Stimulated activated naive CD8-positive, alpha-beta T cell treated with anti-CD3 and anti-CD28 coated beads, Interleukin-15, amount 100 ng/mL, for 72 hours (primary cell): ENCODE data around the gene DISP3.
A peak's percentile ranks its signal among the peaks of the same experiment; 100 is the strongest.

Experiments
- ATAC-seq: fragments of 150-1000 bp; cut with Tn5 transposase; 2 replicates; pipeline ENCODE4 v1.10.0; 2021; ENCODE audit warnings: mild to moderate bottlenecking, moderate library complexity
- DNase-seq, 2 donors: peaks; one replicate each; pipeline ENCODE4 v3.0.0; 2021 to 2022
- H3K27ac Mint-ChIP-seq, 2 donors: one replicate each; pipeline ENCODE4 v1.8.0; 2022; ENCODE audit warnings: mild to moderate bottlenecking in 2 of 2, mixed read lengths in 2 of 2, moderate library complexity in 2 of 2
- H3K27me3 Mint-ChIP-seq: one replicate; pipeline ENCODE4 v1.8.0; 2022; ENCODE audit warnings: mixed read lengths
- H3K4me1 Mint-ChIP-seq: one replicate; pipeline ENCODE4 v1.8.0; 2022; ENCODE audit warnings: mild to moderate bottlenecking, mixed read lengths
- H3K4me3 Mint-ChIP-seq, 2 donors: one replicate each; pipeline ENCODE4 v1.8.0; 2022; ENCODE audit warnings: mild to moderate bottlenecking in 2 of 2, mixed read lengths in 2 of 2, moderate library complexity in 1 of 2
- H3K9me3 Mint-ChIP-seq, 2 donors: one replicate each; pipeline ENCODE4 v1.8.0; 2022; ENCODE audit warnings: mixed read lengths in 2 of 2

DISP3 gene

DNA sequence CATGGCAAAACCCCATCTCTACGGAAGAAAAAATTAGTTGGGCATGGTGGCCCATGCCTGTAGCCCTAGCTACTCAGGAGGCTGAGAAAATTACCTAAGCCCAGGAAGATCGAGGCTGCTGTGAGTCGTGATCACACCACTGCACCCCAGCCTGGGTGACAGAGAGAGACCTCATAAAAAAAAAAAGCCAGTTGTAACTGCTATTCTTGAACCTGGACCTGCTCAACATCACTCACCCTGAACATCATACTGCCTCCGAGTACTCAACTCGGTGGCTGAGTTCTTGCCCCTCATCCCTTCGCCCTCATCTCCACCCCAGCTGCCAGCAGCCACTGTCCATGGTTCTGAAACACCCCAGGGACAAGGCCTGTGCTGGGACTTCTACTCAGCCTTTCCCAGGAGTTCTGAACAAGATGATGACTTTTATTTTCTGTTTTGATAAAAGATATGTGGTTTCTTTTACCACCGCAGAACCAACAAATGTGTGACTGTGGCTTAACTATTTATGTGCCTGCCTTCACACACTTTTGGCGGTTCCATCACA is 5.4 kb upstream of the DISP3 start:
- H3K4me1 Mint-ChIP-seq: peaks cover 5% of the 10 kb centered on the region
- H3K27me3 Mint-ChIP-seq: peaks cover 35% of the 10 kb centered on the region
- ATAC-seq: no peak
- no peak overlapping the region for H3K4me3 Mint-ChIP-seq
- H3K27ac Mint-ChIP-seq: no peak overlapping the region
- H3K9me3 Mint-ChIP-seq: no peaks in the 10 kb centered on the region
- no peak for DNase-seq

DNA sequence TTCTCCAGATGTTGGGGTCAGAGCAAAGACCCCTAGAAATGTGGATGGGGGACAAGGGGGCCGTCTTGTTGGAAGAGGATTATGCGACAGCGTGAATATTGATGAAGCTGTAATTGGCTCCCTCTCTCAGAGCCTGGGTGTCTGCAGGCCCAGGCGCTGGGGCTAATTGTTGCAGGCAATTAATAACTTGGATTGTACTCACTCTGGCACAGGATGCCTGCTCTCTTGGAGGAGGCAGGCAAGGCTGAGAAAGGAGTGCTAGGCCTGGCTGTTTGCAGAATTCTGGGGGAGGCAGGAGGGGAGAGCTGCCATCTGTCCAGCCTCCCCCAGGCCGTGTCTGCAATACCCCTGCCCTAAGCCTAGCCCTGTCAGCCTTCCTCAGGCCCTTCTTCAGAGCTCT is 4.1 kb upstream of the DISP3 start:
- Mint-ChIP-seq H3K4me1 (peaks cover 6% of the 10 kb centered on the region), H3K4me3 (no peak overlapping the region), H3K27ac (no peak overlapping the region), H3K9me3 (no peaks in the 10 kb centered on the region), H3K27me3 (peaks cover 33% of the 10 kb centered on the region)
- DNase-seq: no peak
- no peak for ATAC-seq

DNA sequence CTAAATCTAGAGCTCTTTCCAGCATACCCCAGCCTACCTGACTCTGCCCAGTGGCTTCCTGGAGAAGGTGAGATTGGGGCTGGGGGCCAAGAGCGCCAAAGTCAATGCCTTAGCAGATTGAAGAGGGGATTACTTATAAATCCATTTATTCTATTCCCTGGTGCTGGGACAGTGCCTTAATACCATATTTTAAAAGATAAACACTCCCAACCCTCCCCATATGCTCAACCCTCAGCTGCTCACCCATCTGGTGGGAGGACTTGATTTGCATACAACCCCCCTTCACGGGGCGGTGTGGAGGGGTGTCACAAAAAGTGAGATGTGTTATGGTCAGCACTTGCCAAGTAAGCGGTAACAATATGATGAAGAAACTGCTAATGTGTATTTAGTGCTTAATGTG is 3.2 kb upstream of the DISP3 start:
- Mint-ChIP-seq H3K4me3 (no peak overlapping the region), H3K4me1 (peaks cover 13% of the 10 kb centered on the region), H3K9me3 (no peaks in the 10 kb centered on the region), H3K27ac (no peak overlapping the region), H3K27me3 (peaks cover 40% of the 10 kb centered on the region)
- DNase-seq (no peak), ATAC-seq (no peak)

DNA sequence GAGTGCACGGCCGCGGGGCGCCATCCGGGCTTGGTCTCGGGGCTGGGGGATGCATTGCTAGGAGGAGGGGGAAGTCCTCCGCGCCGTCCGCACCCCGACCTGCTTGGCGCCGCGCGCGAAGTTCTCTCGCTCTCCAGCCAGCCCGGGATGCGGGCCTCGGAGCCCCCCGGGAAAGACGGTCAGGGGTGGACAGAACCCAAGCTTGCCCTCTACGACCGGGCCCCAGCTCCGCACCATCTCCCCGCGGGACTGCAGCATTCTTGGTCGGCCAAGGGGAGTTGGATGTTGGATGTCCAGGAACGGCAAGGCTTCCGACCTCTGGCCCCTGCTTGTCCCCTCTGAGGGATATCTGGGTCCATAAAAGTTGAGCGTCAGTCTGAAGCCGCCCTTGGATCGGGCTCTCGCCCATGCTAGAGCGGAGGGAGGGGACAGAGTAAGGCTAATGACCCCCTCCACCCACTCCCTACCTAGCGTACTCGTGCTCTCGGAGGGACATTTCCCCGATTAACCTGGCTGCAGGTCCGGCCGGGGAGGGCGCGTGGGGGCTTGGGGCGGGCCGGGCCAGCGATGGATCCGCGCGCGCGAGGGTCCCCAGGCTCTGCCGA is 522 bp downstream of the DISP3 start:
- no peaks in the 10 kb centered on the region for H3K9me3 Mint-ChIP-seq
- no peak overlapping the region for H3K27ac Mint-ChIP-seq
- peaks cover 13% of the 10 kb centered on the region for H3K4me1 Mint-ChIP-seq
- ATAC-seq (no peak), DNase-seq (no peak)
- peak overlapping the region; percentile 59 to 81 for H3K4me3 Mint-ChIP-seq
- peaks cover 67% of the 10 kb centered on the region for H3K27me3 Mint-ChIP-seq

DNA sequence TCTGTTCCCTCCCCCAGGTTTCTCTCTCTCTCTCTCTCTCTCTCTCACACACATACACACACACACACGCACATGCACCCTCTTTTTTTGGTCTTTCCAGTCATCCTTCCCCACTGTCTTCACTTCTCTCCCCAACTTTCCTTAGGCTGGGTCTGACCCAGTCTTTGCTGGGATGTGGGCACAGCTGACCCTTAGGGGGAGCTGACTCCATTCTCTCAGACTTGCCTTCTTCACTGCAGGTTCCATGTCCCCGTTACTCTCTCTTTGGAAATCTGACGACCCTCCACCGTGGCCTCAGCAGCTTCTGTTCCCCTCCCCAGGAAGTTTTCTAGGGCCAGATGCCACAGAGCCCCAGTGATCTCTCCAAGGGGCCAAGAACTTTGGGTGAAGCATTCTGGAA is 2.1 kb downstream of the DISP3 start:
- DNase-seq (no peak), ATAC-seq (no peak)
- Mint-ChIP-seq H3K4me3 (peak overlapping the region in 1 of 2 donors; percentile 10), H3K9me3 (no peaks in the 10 kb centered on the region), H3K27me3 (peaks cover 82% of the 10 kb centered on the region), H3K4me1 (peaks cover 13% of the 10 kb centered on the region), H3K27ac (no peak overlapping the region)

DNA sequence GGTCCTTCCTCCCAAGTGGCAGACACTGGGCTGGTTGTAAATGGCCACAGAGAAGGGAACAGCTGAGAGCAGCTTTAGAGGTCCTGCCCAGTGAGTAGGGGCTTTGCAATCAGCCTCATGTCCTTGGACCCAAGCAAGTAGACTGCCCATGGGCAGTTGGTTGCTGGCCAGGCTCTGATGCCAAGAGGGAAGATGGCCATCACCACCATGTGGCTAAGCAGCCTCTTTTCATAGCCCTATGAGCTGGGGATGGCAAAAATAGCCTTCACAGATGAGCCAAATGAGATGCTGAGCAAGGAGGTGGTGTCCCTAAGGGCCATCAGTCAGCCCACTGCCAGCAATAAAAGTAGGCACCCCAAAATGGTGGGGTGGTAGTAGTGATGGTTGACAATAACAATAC is 3.2 kb downstream of the DISP3 start:
- ATAC-seq: no peak
- H3K4me3 Mint-ChIP-seq: no peak overlapping the region
- H3K4me1 Mint-ChIP-seq: peaks cover 13% of the 10 kb centered on the region
- no peaks in the 10 kb centered on the region for H3K9me3 Mint-ChIP-seq
- peaks cover 87% of the 10 kb centered on the region for H3K27me3 Mint-ChIP-seq
- DNase-seq: no peak
- no peak overlapping the region for H3K27ac Mint-ChIP-seq

DNA sequence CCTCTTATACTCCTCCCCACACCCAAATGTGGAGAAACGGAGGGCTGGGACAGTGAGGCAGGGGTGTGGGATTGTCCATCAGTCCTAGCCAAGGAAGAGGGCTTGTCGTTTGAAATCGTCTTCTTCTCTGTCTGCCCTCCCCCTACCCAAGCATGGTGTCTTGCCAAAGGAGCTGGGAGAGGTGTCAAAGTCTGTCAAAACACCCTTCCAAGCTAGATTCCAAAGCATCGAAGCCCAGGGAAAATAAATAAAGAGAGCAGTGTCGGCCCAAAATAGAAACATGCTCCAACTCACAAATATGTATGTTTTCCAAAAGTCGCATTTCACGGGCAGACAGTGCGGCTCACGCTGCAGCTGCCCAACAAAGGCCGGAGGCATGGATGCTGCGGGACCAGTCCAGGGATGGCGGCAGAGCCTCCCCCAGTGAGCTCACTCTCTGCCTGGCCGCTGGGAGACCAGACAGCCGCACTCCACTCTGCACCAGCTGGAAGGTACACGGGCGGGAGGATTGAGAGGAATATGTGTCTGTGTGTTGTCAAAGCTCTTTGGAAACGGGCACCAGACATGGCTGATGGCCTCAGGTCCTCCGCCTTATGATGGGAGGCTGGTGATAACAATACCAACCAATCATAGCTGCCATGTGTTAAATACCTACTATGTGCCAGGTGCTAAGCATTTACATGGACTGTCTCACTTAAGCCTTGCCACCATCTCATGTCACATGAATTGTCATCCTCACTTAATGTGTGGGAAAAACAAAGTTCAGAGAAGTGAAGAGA is 3.9 kb downstream of the DISP3 start:
- ATAC-seq (no peak), DNase-seq (no peak)
- Mint-ChIP-seq H3K9me3 (no peaks in the 10 kb centered on the region), H3K4me3 (no peak overlapping the region), H3K4me1 (peaks cover 13% of the 10 kb centered on the region), H3K27me3 (peaks cover 87% of the 10 kb centered on the region), H3K27ac (no peak overlapping the region)

DNA sequence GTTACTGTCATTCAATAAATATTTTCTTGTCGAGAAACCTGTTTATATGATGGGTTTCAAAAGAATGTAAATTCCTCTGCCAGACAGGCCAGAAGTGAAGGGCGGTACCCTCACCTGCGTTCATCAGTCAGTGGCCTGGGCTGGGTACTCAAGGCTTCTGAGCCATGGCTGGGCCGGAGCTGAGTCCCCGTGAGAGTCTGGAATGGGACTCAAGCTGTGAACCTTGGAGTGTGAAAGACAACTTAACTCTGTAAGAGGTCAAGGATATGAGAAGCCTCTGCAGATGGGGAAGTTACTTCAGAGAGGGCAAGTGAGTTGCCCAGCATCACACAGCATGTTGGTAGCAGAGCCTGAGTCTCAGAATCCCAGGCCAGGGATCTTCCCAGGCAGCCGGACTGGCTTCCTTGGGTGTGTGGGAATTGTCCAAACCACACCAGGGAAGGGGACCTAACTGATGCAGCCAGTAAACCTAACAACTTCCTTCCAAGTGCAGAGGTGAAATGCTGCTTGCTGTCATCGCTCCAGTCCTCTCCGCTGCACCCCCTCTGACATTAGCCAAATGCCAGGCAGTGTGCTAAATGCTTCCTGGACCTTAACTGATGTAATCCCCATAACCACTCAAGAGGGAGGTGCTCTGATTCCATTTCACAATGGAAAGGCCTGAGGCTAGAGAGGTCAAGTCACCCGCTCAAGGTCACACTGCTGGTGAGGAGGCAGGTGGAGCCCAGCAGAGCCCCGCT is 4.8 kb downstream of the DISP3 start:
- peaks cover 82% of the 10 kb centered on the region for H3K27me3 Mint-ChIP-seq
- no peak overlapping the region for H3K4me3 Mint-ChIP-seq
- H3K9me3 Mint-ChIP-seq: no peaks in the 10 kb centered on the region

DNA sequence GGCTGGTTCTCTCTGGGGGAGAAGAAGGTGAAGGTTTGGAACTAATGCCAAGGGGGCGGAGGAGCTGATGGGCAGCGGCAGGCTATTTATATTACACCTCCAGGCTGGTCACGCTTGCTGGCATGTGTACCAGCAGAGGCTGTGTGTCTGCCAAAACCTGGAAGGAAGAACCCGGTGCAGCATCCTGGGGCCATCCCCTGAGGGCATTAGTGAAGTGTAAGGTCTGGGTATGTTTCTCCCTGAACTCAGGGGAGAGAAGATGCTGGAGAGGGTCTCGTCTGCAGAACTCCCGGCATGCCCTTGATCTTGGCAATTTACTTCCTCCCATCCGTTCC is 5.3 kb downstream of the DISP3 start:
- Mint-ChIP-seq H3K27ac (no peak overlapping the region), H3K4me3 (no peak overlapping the region), H3K4me1 (peaks cover 7% of the 10 kb centered on the region), H3K9me3 (no peaks in the 10 kb centered on the region), H3K27me3 (peaks cover 84% of the 10 kb centered on the region)
- ATAC-seq (no peak), DNase-seq (no peak)

More for the DNA sequence above, 4.8 kb downstream of the DISP3 start:
- DNase-seq: no peak
- H3K27ac Mint-ChIP-seq: no peak overlapping the region
- peaks cover 7% of the 10 kb centered on the region for H3K4me1 Mint-ChIP-seq
- no peak for ATAC-seq

DNA sequence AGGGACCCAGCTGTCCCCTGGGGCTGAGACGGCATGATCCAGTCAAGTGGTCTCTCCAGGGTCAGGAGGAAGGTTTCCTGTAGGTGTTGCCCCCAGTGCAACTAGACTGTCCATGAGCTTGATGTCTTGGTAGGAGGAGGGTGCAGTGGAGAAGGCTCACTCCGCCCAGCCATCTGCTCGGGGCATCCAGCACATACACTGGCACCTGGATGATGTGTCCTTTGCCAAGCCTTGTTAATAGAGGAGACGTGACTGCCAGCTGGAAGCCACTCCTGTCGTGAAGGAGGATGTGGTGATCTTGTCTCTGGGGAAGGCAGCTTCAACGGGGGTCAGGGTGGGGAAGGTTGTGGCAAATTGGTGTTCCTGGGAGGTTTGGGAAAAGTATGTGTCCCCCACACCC is 6.2 kb downstream of the DISP3 start:
- DNase-seq: no peak
- no peaks in the 10 kb centered on the region for H3K9me3 Mint-ChIP-seq
- no peak for ATAC-seq
- peaks cover 83% of the 10 kb centered on the region for H3K27me3 Mint-ChIP-seq
- no peak overlapping the region for H3K27ac Mint-ChIP-seq
- H3K4me1 Mint-ChIP-seq: peaks cover 3% of the 10 kb centered on the region
- H3K4me3 Mint-ChIP-seq: no peak overlapping the region

DNA sequence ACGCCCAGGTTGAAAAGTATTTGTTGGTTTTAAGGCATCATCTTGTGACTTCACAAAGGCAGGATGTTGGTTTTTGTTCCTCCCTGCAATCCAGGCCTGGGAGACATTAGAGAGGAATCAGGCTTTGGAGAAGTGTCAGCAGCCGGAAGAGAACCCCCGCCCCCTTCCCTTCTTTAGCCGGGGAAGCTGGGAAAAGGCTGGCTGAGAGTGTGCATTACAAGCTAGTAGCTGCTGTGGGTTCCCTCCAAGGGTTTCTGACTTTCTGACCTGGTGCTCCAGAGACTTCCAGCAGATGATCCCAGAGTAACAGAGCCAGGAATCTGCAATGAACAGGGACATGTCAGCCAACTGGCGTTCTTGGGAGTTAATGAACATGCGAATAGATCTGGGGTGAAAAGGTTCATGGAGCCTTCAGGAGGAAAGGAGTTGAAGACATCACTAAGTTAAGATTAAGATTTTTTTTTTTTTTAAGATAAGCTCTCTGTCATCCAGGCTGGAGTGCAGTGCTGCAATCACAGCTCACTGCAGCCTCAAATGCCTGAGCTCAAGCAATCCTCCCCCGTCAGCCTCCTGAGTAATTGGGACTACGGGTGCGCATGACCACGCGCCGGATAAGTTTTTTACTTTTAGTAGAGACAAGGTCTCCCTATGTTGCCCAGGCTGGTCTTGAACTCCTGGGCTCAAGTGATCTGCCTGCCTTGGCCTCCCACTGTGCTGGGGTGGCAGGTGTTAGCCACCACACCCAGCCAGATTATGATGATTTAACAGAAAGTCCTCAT is 7.5 kb downstream of the DISP3 start:
- DNase-seq (no peak), ATAC-seq (no peak)
- Mint-ChIP-seq H3K27me3 (peaks cover 70% of the 10 kb centered on the region), H3K4me1 (no peaks in the 10 kb centered on the region), H3K4me3 (no peak overlapping the region), H3K27ac (no peak overlapping the region), H3K9me3 (no peaks in the 10 kb centered on the region)

DNA sequence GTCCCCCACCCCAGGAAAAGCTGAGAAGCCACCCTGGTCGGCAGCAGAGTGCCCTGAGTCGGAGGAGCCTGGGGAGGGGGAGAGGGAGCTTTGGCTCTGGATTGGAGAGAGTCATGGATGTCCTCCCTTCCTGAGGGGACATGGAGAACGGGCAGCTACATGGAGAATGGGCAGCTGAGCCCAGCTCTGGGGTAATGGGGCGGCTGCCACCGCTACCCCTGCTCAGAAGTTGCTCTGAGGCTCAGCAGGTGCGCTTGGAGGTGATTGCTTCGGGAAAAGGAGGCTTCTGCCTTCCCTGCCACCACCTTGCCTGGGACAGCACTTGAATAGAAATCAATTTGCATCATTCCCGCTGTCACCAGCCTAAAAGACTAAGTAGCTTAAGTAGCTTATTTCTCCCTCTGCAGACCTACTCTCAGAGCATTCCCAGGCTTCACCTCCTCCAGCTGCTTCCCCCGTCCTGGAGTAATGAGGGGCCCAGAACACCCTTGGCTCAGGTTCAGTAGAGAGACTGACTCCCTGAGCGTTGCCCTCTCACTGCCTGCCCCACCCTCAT is 8.3 kb downstream of the DISP3 start:
- no peak for ATAC-seq
- Mint-ChIP-seq H3K4me1 (no peaks in the 10 kb centered on the region), H3K27me3 (peaks cover 62% of the 10 kb centered on the region)

DNA sequence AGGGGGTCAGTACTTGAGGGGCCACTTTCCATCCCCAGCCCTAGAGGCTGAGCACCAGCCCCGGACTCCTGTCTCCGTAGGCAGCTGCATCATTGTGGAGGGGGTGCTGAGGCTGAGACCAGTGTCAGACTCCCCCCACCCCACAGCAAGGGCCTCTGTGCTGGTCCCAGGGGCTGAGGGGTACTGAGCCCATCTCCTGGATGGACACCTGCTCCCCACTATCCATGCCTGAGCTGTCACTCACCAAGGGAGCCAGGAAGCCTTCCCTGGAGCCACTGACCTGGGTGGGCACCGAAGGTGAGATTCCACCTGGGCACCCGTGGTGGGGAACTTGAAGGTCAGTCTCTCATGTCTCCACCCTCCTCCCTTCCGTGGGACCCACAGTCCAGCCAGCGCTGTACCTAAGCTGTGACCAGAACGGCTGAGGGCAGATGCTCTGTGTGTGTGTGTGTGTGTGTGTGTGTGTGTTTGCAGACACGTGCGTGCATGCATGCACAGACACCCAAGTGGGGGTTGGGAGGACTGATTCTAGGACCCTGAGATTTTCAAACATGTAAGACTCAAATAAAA is 9.3 kb downstream of the DISP3 start:
- Mint-ChIP-seq H3K27me3 (peaks cover 54% of the 10 kb centered on the region), H3K4me3 (no peak overlapping the region), H3K27ac (no peak overlapping the region), H3K9me3 (no peaks in the 10 kb centered on the region), H3K4me1 (no peaks in the 10 kb centered on the region)
- no peak for DNase-seq
- ATAC-seq: no peak

More for the DNA sequence above, 8.3 kb downstream of the DISP3 start:
- no peak overlapping the region for H3K27ac Mint-ChIP-seq
- DNase-seq: no peak
- no peak overlapping the region for H3K4me3 Mint-ChIP-seq
- no peaks in the 10 kb centered on the region for H3K9me3 Mint-ChIP-seq

DNA sequence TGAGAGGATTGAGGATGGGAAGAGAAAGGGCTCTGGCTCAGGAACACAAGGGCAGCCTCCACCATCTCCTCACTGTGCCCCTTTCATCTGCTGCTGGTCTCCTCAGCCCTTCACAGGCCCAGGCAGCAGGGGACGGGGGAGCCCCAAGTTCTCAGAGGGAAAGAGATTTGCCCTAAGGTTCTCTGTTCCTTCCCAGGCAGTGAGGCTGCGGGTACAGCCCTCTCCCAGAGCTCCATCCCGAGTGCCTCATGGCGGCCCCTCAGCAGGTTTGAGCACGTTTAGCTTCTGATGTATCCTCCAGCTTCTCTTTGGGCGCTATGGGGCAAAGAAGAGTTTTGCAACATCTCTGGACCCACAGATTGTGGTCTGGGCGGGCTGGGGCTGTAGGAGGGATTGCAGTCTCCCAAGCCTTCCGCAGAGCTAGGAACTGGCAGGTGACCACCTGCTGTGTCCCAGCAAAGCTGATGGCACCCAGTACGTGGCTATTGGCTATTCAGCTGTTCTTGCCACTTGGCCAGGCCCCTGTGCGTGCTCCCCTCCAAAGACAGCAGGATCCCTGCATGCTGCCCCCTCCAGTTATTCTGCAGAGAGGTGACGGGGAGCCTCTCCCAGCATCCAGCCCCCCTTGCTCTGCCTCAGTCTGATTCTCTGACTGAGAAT is 10.1 kb downstream of the DISP3 start:
- no peak for DNase-seq
- H3K4me1 Mint-ChIP-seq: no peaks in the 10 kb centered on the region
- H3K9me3 Mint-ChIP-seq: no peaks in the 10 kb centered on the region
- peak overlapping the region in 1 of 2 donors; percentile 40 for H3K27ac Mint-ChIP-seq
- peaks cover 50% of the 10 kb centered on the region for H3K27me3 Mint-ChIP-seq
- no peak overlapping the region for H3K4me3 Mint-ChIP-seq
- ATAC-seq: no peak
